ENCODE results near the gene RIMS4. TPM values are rescaled to one million over a fixed set of nuclear protein-coding genes. Genes with fewer than 3 reads are reported as not detected.

The RIMS4 gene
- total RNA-seq, 2 experiments from 2014 or later, result not detected

DNA sequence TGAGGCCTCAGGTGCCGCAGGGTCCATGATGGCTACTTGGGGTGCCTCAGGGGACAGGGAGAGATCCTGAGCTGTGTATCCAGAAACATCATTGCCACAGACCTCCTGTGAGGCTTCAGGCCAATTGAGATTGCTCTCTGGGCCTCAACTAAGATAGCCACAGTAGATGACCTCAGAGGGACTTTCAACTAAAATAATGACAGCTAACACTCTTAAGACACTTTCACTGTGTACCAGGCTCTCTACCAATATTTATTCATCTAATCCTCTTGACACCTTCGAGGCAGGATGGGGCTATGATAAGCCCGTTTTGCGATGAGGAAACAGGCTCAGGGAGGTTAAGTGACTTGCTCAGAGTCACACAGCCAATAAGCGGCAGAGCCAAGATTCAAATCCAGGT, 10.7 kb downstream of the RIMS4 start:
- peaks cover 5 to 7% of the 10 kb centered on the region in 2 experiments for H3K27me3 ChIP-seq (ENCODE audit: control insufficient read depth in 1 of 2, insufficient read depth in 2 of 2, low read length in 2 of 2)
- intact Hi-C loops (cut with DNase I, micrococcal nuclease), result no loop called here
- H3K27ac ChIP-seq (ENCODE audit: low read depth in 1 of 2, low read length in 2 of 2), result no peak overlapping the region
- H3K27me3 Mint-ChIP-seq, result peaks cover 29% of the 10 kb centered on the region
- no peaks in the 10 kb centered on the region for H3K4me1 ChIP-seq (ENCODE audit: insufficient read depth, low read length)
- ChIA-PET CTCF (no interaction called here), POLR2A (no interaction called here)
- H3K36me3 ChIP-seq (ENCODE audit: insufficient read depth, low read length), result no peaks in the 10 kb centered on the region
- no peaks in the 10 kb centered on the region for H3K9me3 Mint-ChIP-seq
- no peaks in the 10 kb centered on the region for H3K36me3 Mint-ChIP-seq (ENCODE audit: low read depth)
- H3K9me3 ChIP-seq (ENCODE audit: control insufficient read depth in 1 of 2, insufficient read depth in 1 of 2, low read length in 2 of 2), result no peaks in the 10 kb centered on the region
- DNase-seq (no peak), ATAC-seq (ENCODE audit: poor library complexity) (no peak)
- TF ChIP-seq, protein P1, sequence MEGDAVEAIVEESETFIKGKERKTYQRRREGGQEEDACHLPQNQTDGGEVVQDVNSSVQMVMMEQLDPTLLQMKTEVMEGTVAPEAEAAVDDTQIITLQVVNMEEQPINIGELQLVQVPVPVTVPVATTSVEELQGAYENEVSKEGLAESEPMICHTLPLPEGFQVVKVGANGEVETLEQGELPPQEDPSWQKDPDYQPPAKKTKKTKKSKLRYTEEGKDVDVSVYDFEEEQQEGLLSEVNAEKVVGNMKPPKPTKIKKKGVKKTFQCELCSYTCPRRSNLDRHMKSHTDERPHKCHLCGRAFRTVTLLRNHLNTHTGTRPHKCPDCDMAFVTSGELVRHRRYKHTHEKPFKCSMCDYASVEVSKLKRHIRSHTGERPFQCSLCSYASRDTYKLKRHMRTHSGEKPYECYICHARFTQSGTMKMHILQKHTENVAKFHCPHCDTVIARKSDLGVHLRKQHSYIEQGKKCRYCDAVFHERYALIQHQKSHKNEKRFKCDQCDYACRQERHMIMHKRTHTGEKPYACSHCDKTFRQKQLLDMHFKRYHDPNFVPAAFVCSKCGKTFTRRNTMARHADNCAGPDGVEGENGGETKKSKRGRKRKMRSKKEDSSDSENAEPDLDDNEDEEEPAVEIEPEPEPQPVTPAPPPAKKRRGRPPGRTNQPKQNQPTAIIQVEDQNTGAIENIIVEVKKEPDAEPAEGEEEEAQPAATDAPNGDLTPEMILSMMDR (IDR thresholded peaks at IDR 0.05), result no peak
- H3K27ac Mint-ChIP-seq, result no peak overlapping the region
- H3K4me3 ChIP-seq (ENCODE audit: low read length), result no peak overlapping the region
- H3K4me1 Mint-ChIP-seq (ENCODE audit: low read depth), result no peaks in the 10 kb centered on the region
- H3K4me3 Mint-ChIP-seq, result no peak overlapping the region

DNA sequence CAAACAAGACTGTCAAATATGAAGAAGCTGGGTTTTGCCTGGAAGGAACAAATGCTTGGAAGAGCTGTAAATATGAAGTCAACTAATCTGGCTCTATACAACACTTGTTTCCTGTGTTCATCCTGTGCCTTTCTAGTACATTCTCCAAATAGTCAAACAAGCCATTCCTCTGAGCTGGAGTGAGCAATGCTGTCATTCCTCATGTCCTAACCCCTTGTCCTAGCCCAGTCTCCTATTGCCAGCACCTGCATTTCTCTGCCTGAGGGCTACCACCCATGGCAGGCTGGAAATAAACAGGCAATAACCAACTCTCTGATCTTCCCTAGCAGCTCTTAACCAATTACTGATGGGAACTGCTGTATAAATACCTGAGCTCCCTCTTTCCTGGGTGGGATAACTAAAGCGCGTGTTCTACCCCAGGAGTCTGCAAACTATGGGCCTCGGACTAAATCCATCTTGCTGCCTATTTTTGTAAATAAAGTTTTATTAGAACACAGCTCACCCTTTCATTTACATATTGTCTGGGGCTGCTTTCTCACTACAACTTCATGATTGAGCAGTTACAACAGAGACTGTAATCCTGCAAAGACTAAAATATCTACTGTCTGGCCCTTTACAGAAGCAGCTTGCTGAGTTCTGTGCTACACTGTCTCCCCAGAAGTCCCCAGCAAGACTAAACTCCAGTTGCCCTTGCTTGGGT, 13.4 kb downstream of the RIMS4 start:
- ATAC-seq (ENCODE audit: poor library complexity), result no peak
- CTCF ChIA-PET, result no interaction called here

DNA sequence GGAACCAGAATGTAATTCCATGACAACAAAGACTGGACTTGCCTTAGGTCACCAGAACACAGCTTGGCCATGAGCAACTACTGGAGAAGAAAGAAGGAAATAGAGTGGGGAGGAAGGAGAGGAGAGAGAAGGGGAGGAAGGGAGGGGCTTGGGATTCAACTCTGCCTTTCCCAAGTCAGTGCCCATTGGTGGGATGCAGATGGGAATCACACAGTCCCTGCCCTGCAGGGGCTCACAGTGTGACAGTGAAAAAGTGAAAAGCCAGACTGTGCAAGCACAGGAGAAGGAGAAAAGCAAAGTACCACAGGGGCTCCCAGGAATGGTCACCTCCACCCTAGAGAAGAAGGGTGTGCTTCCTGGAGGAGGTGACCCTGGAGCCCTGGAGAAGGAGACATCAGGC, 14.0 kb downstream of the RIMS4 start:
- Histone ChIP-seq H3K4me1 (ENCODE audit: insufficient read depth, low read length) (no peaks in the 10 kb centered on the region), H3K27me3 (ENCODE audit: control insufficient read depth in 1 of 2, insufficient read depth in 2 of 2, low read length in 2 of 2) (peaks cover 3 to 5% of the 10 kb centered on the region in 2 experiments), H3K27ac (ENCODE audit: low read depth in 1 of 2, low read length in 2 of 2) (no peak overlapping the region), H3K4me3 (ENCODE audit: low read length) (no peak overlapping the region), H3K9me3 (ENCODE audit: control insufficient read depth in 1 of 2, insufficient read depth in 1 of 2, low read length in 2 of 2) (no peaks in the 10 kb centered on the region), H3K36me3 (ENCODE audit: insufficient read depth, low read length) (no peaks in the 10 kb centered on the region)
- Mint-ChIP-seq H3K4me3 (no peak overlapping the region), H3K4me1 (ENCODE audit: low read depth) (no peaks in the 10 kb centered on the region), H3K9me3 (no peaks in the 10 kb centered on the region), H3K36me3 (ENCODE audit: low read depth) (no peaks in the 10 kb centered on the region), H3K27ac (no peak overlapping the region), H3K27me3 (peaks cover 8% of the 10 kb centered on the region)
- TF ChIP-seq, protein P1 (IDR thresholded peaks at IDR 0.05), result no peak
- DNase-seq, result no peak
- no peak for ATAC-seq (ENCODE audit: poor library complexity)
- intact Hi-C loops (cut with DNase I, micrococcal nuclease), result no loop called here
- CTCF ChIA-PET, result no interaction called here
- POLR2A ChIA-PET, result no interaction called here

More for the DNA sequence above, 13.4 kb downstream of the RIMS4 start:
- Mint-ChIP-seq H3K9me3 (no peaks in the 10 kb centered on the region), H3K4me3 (no peak overlapping the region), H3K27me3 (peaks cover 8% of the 10 kb centered on the region), H3K4me1 (ENCODE audit: low read depth) (no peaks in the 10 kb centered on the region), H3K27ac (no peak overlapping the region), H3K36me3 (ENCODE audit: low read depth) (no peaks in the 10 kb centered on the region)
- Histone ChIP-seq H3K27ac (ENCODE audit: low read depth in 1 of 2, low read length in 2 of 2) (no peak overlapping the region), H3K4me3 (ENCODE audit: low read length) (no peak overlapping the region), H3K36me3 (ENCODE audit: insufficient read depth, low read length) (no peaks in the 10 kb centered on the region), H3K4me1 (ENCODE audit: insufficient read depth, low read length) (no peaks in the 10 kb centered on the region), H3K9me3 (ENCODE audit: control insufficient read depth in 1 of 2, insufficient read depth in 1 of 2, low read length in 2 of 2) (no peaks in the 10 kb centered on the region), H3K27me3 (ENCODE audit: control insufficient read depth in 1 of 2, insufficient read depth in 2 of 2, low read length in 2 of 2) (peaks cover 0 to 5% of the 10 kb centered on the region in 2 experiments)
- POLR2A ChIA-PET, result no interaction called here
- TF ChIP-seq, protein P1 (IDR thresholded peaks at IDR 0.05), result no peak
- intact Hi-C loops (cut with DNase I, micrococcal nuclease), result no loop called here
- DNase-seq, result no peak
